K562 (cell line): ENCODE results near the gene LY6G6D. TPM values are rescaled to one million over a fixed set of nuclear protein-coding genes. Genes with fewer than 3 reads are reported as not detected.

Experiments used
- CHD2 ChIP-seq: IDR thresholded peaks from 2 replicates; pipeline ENCODE4 v1.6.1; 2011; ENCODE audit warnings: low read depth, low read length
- CTBP1 ChIP-seq: fragments of 450-650 bp; IDR thresholded peaks from 2 replicates; pipeline ENCODE4 v1.6.1; 2016; ENCODE audit warnings: borderline replicate concordance
- CXXC5 ChIP-seq: fragments of 250-450 bp; sonication (Bioruptor Pico); IDR thresholded peaks from 2 replicates; pipeline ENCODE4 v1.8.0; 2022; ENCODE audit warnings: inconsistent platforms, mild to moderate bottlenecking, moderate library complexity
- FOXP1 ChIP-seq: sonication (generic); formaldehyde crosslinking; IDR thresholded peaks from 2 replicates; pipeline ENCODE4 v1.8.0; 2022; ENCODE audit warnings: mild to moderate bottlenecking, missing genetic modification reagents
- HBP1 ChIP-seq: fragments of 450-650 bp; formaldehyde crosslinking; IDR thresholded peaks from 2 replicates; pipeline ENCODE4 v1.4.0; 2022; ENCODE audit warnings: missing genetic modification characterization
- KLF10 ChIP-seq: fragments of 250-450 bp; sonication (Bioruptor Pico); IDR thresholded peaks from 2 replicates; pipeline ENCODE4 v1.6.1; 2021; ENCODE audit warnings: matching md5 sums
- KLF6 ChIP-seq: fragments of 250-450 bp; sonication (Bioruptor Pico); IDR thresholded peaks from 2 replicates; pipeline ENCODE4 v1.4.0; 2020; ENCODE audit warnings: mild to moderate bottlenecking, moderate library complexity, borderline replicate concordance
- POLR2AphosphoS5 ChIP-seq: IDR thresholded peaks from 2 replicates; pipeline ENCODE4 v1.6.1; 2011; ENCODE audit warnings: mild to moderate bottlenecking, low read depth, low read length, moderate library complexity; ENCODE audit not compliant: control insufficient read depth, insufficient read depth
- RBM15 ChIP-seq: fragments of 200-400 bp; formaldehyde crosslinking; IDR thresholded peaks from 2 replicates; pipeline ENCODE4 v1.6.1; 2018; ENCODE audit warnings: mild to moderate bottlenecking, low read length, moderate library complexity; ENCODE audit not compliant: insufficient read depth
- RBM22 ChIP-seq: fragments of 200-400 bp; formaldehyde crosslinking; IDR thresholded peaks from 2 replicates; pipeline ENCODE4 v1.6.1; 2018; ENCODE audit warnings: low read length, low read depth; ENCODE audit not compliant: poor library complexity, severe bottlenecking
- SLC30A9 ChIP-seq: fragments of 250-450 bp; sonication (Bioruptor Pico); IDR thresholded peaks from 2 replicates; pipeline ENCODE4 v1.8.0; 2022; ENCODE audit warnings: mild to moderate bottlenecking, moderate library complexity
- SMARCE1 ChIP-seq: fragments of 450-650 bp; IDR thresholded peaks from 2 replicates; pipeline ENCODE4 v1.7.1; 2016; ENCODE audit warnings: mild to moderate bottlenecking
- SNRNP70 ChIP-seq: fragments of 200-400 bp; formaldehyde crosslinking; optimal IDR thresholded peaks from 2 replicates; pipeline ENCODE3; 2017; ENCODE audit warnings: low read depth, low read length
- SUPT5H ChIP-seq: fragments of 450-650 bp; IDR thresholded peaks from 2 replicates; pipeline ENCODE4 v1.6.1; 2016
- TARDBP ChIP-seq: fragments of 450-650 bp; IDR thresholded peaks from 2 replicates; pipeline ENCODE4 v1.6.1; 2016
- ZBED1 ChIP-seq: IDR thresholded peaks from 2 replicates; pipeline ENCODE4 v1.6.1; 2014
- ZNF280A ChIP-seq: fragments of 450-650 bp; IDR thresholded peaks from 2 replicates; pipeline ENCODE4 v1.6.1; 2018; ENCODE audit warnings: mild to moderate bottlenecking, low read depth; ENCODE audit not compliant: partially characterized antibody
- ZNF316 ChIP-seq: fragments of 450-650 bp; IDR thresholded peaks from 2 replicates; pipeline ENCODE4 v1.6.1; 2016
- ZNF79 ChIP-seq: fragments of 250-450 bp; sonication (Bioruptor Pico); IDR thresholded peaks from 2 replicates; pipeline ENCODE4 v1.4.0; 2020; ENCODE audit warnings: low read depth, mild to moderate bottlenecking, moderate library complexity
- polyA plus RNA-seq, 8 experiments: library from polyadenylated mRNA; depleted of rRNA in 4 of 8; stranded (reverse) in 5 of 8; unstranded in 3 of 8; fragments of >200 nt; fragmentation: Nextera tagmentation in 2 of 8; fragmentation: Illumina TruSeq in 1 of 8; extraction: Ambion mirVana in 2 of 8; extraction: Trizol in 1 of 8; gene quantifications; 2 replicates each; pipeline versions ENCODE4 v1.2.1 to v1.2.3, GENCODE V29; 2011 to 2014; ENCODE audit warnings: inconsistent platforms in 1 of 8, missing spikeins in 1 of 8
- total RNA-seq, 7 experiments: library from RNA; depleted of rRNA in 6 of 7; stranded (reverse); fragments of >200 nt in 6 of 7; fragmentation: Illumina TruSeq in 2 of 7; extraction: Trizol in 2 of 7; gene quantifications; 2 replicates each; pipeline versions ENCODE4 v1.2.1 to v1.2.3, GENCODE V29; 2011 to 2021; ENCODE audit warnings: low replicate concordance in 1 of 7
- TF ChIP-seq, protein P1 (sequence below), 2 experiments: IDR thresholded peaks; 2 replicates each; pipeline ENCODE4 v1.6.1; 2012; ENCODE audit warnings: improper control_type of control experiment in 2 of 2, low read depth in 2 of 2, low read length in 2 of 2, borderline replicate concordance in 1 of 2
- TF ChIP-seq, protein P2 (sequence below): sonication (generic); formaldehyde crosslinking; IDR thresholded peaks from 2 replicates; pipeline ENCODE4 v1.8.0; 2022; ENCODE audit warnings: mild to moderate bottlenecking, missing genetic modification reagents

The LY6G6D gene
- total and polyA plus RNA-seq, 9 of the 15 experiments (the other 6 are each of a cell fraction or from before 2014, with no cell fraction given): 0.30 to 0.38 TPM; not detected in 7

- peak; percentile 1 for TF ChIP-seq SNRNP70
- 0 out of 2 replicates have a peak, but pooled peaks have one; percentile 5 for TF ChIP-seq CHD2
- TF ChIP-seq ZNF79 (CRISPR knock-in tag): 0 out of 2 replicates have a peak, but pooled peaks have one; percentile 21
- TF ChIP-seq SLC30A9 (CRISPR knock-in tag): no peak
- no peak for TF ChIP-seq TARDBP
- TF ChIP-seq FOXP1 (CRISPR knock-in tag): peak; percentile 79; the same call in 1 of the 2 replicates
- TF ChIP-seq, protein P1, sequence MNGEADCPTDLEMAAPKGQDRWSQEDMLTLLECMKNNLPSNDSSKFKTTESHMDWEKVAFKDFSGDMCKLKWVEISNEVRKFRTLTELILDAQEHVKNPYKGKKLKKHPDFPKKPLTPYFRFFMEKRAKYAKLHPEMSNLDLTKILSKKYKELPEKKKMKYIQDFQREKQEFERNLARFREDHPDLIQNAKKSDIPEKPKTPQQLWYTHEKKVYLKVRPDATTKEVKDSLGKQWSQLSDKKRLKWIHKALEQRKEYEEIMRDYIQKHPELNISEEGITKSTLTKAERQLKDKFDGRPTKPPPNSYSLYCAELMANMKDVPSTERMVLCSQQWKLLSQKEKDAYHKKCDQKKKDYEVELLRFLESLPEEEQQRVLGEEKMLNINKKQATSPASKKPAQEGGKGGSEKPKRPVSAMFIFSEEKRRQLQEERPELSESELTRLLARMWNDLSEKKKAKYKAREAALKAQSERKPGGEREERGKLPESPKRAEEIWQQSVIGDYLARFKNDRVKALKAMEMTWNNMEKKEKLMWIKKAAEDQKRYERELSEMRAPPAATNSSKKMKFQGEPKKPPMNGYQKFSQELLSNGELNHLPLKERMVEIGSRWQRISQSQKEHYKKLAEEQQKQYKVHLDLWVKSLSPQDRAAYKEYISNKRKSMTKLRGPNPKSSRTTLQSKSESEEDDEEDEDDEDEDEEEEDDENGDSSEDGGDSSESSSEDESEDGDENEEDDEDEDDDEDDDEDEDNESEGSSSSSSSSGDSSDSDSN (IDR thresholded peaks at IDR 0.05; ENCODE audit: borderline replicate concordance in 1 of 2, low read depth in 2 of 2, low read length in 2 of 2): no peak
- no peak for TF ChIP-seq KLF10
- TF ChIP-seq KLF6: 0 out of 2 replicates have a peak, but pooled peaks have one; percentile 2
- TF ChIP-seq CTBP1: 0 out of 2 replicates have a peak, but pooled peaks have one; percentile 9
- TF ChIP-seq, protein P2, sequence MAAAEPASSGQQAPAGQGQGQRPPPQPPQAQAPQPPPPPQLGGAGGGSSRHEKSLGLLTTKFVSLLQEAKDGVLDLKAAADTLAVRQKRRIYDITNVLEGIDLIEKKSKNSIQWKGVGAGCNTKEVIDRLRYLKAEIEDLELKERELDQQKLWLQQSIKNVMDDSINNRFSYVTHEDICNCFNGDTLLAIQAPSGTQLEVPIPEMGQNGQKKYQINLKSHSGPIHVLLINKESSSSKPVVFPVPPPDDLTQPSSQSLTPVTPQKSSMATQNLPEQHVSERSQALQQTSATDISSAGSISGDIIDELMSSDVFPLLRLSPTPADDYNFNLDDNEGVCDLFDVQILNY: peak; percentile 15; the same call in 1 of the 2 replicates
- peak; percentile 38; the same call in 1 of the 2 replicates for TF ChIP-seq SUPT5H
- TF ChIP-seq CXXC5 (CRISPR knock-in tag): no peak
- TF ChIP-seq POLR2AphosphoS5: no peak
- peak; percentile 67 for TF ChIP-seq ZNF316
- peak; percentile 6; the same call in 1 of the 2 replicates for TF ChIP-seq SMARCE1
- no peak for TF ChIP-seq RBM15
- peak; percentile 35; the same call in 1 of the 2 replicates for TF ChIP-seq HBP1 (CRISPR knock-in tag)
- peak; percentile 87 for TF ChIP-seq RBM22
- TF ChIP-seq ZBED1: 0 out of 2 replicates have a peak, but pooled peaks have one; percentile 12
- no peak for TF ChIP-seq ZNF280A
These were observed 12.8 kb downstream of the LY6G6D start (continued) for GRCh38 chr6:31727717-31728671.
